Measurements from ENCODE around the gene ELOVL7.
"Not testable (repeated sequence)": the region's sequence is repeated elsewhere in the genome, so short reads cannot be mapped to it uniquely, and the experiment has no call there.

Gene ELOVL7

DNA sequence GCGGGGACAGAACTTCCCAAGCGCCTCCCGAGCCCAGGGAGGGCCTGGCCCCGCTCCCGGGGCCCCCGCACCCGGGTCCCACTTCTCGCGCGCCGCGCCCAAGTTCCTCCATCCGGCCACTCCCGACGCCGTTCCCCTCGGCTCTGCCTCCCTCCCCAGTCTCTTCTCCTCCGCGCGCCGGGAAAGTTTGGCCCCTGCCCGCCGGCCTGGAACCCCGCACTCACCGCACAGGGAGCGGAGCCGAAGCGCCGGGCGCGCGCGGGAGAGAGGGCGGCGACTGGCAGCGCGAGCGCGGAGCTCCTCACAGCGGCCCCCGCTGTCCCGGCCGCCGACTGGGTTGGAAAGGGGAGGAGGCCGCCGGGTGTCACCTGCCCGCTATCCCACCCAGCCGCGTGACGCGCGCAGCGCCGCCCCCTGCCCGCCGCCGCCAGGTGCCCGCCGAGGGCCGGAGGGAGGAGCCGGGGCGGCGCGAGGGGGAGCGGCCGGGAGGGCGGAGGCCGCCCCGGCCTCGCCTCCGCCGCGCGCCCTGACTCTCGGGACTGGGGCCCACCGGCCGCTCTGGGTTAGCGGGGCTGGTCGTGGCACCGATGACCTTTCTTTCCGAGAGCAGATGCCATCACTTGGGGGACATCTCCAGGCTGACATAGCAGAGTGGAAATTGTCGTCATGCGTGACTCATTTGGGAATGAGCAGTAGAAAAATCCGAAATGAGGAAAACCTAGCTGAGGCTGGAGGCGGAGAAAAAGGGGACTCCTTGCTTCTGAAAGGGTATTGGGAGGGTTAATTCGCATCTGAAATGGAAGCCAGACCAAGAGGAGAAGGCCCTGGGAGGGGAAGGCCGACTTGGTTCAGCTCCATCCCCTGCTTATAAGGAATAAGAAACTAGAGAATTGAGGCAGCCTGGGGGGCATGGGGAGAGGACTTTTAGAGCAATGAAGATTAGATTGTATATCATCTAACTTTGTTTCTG lies at the start of gene ELOVL7:
TSS of gene ELOVL7 (minus strand) at position 334 of the 970 bp plus-strand sequence. CDS start 56,872 bp downstream, outside the sequence.
- DNase-seq, result peak; percentile 76

DNA sequence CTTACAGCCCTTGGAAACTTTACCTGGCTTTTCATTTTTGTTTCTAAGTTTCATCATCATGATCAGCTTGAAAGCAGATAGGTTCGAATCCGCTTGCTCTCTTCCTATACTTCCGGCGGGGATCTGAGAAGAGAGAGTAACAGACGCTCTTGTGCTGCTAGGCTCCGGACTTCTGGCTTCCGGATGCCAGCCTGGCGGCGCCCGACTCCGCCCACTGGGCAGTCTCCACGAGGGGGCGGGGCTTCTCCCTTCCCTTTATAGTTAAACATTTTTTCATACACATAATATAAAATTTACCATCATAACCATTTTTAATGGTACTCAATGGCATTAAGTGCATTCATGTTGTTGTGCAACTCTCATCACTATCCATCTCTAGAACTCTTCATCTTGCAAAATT lies 49.5 kb upstream of the ELOVL7 start:
- no peak for DNase-seq

DNA sequence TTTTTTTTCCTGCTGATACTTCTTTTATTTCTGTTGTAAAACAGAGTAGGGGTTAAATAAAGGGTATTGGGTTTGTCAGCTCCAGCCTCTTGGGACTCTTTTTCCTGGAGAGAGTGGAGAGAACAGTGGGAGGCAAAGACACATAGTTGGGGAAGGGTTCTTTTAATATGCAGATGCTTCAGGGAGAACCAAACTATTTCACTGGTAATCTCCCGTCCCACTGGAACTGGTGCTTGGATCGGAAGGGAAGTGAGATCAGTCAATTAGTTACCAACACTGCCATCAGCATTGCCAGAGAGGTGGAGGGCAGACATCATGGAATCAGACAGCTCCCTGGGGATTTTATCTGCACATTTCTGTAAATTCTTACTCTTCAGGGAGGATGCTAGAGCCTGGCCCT lies 47.6 kb upstream of the ELOVL7 start:
- DNase-seq, result no peak

DNA sequence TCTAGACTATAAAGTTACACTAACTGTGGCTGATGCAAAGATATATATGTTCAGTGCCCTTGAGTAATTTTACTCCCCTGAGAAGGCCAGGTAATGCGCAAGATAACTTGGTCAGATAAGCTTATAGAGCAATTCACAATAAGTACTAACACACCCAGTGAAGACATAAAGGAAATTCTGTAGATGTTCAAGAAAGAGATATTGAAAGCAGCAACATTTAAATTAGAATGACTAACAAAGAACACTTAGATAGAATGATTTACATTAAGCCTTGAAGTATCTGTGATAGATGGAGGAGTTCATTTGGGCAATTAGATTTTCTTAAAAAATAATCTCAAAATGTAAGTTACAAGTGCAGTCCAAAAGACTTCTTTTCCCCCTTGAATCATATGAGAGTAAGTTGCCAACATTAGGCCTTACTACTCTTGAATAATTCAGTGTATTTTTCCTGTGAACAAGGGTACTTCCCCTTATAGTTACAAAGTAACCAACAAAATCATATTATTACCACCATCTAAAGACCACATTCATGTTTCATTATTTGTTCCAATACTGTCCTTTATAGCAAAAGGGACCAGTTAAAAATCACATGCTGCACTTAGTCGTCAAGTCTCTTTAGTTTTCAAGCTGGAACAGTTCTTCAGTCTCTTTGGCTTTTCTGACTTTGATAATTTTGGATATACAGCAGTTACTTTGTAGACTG lies 44.4 kb upstream of the ELOVL7 start:
- DNase-seq, result no peak

DNA sequence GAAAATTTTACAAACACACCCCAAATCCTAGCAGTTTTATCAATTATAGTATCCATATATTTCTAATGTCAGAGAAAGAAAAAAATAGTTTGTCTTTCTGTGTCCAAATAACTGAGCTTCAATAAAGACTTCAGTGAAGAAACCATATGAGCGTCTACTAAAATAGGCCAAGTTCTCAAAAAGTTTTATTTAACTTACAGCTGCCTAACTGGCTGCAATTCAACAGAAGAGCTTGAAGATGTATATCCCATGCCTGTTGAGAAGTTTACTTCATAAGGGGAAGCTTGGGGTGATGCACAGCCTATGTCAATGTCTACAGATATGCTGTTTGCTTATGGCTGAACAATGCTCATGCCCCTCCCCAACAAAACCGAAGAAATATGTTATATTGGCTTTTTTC lies 43.7 kb upstream of the ELOVL7 start:
- DNase-seq, result no peak

DNA sequence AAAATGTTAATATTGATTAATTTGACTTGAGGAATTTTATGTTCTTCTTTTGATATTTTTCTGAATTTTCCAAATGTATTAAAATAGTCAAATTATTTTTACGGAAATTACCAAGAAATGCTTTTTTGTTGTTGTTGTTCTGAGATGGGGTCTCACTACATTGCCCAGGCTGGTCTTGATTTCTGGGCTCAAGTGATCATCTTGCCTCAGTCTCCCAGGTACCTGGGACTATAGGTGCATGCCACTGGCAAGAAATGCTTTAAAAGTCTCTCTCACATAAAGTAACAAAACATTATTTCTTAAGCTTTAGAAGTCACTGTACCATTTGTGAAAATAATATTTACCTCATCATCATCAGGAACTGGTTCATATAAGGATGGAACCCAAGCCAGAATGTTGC lies 43.0 kb upstream of the ELOVL7 start:
- DNase-seq, result no peak

DNA sequence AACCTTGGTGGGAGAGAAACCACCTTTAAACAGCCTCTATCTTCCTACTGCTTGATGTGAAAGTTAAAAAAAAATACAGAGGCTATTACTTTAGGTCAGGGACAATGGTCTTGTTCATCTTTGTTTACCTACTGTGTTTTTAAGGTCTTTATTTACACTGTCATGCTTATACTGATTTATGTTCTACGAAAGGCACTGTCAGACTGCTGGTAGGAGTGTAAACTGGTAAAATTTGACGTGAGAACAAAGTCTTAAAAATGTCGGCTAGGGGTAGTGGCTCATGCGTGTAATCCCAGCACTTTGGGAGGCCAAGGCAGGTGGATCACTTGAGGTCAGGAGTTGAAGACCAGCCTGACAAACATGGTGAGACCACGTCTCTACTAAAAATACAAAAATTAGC lies 42.1 kb upstream of the ELOVL7 start:
- no peak for DNase-seq

DNA sequence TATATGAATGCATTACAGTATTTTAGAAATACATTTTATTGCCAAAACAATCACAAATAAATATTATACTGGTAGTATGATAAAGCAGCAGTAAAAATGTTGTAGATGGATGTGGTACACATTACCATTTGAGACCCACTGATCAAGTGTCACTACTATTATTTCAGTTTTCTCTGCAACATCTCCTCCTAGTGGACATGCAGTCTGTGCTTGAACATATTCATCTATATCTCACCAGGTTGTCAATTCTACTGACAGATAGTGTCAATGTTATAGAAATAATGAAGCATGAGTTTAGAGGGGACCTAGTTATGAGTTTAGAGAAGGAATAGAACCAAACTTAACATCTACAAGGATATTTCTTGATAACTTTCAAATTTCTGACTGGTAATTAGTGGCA lies 39.2 kb upstream of the ELOVL7 start:
- peak; percentile 26 for DNase-seq

DNA sequence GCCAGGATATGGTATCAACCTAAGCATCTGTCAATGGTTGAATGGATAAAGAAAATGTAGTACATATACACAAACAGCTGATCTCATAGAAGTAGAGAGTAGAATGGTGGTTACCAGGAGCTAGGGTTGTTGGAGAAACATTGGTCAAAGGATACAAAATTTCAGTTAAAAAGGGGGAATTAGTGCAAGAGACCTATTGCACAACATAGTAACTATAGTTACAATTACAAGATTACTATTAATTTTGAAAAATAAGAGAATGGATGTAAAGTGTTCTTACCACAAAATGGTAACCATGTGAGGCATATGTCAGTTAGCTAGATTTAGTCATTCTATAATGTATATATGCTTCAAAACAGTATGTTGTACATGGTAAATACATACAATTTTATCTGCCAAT lies 28.8 kb upstream of the ELOVL7 start:
- no peak for DNase-seq

DNA sequence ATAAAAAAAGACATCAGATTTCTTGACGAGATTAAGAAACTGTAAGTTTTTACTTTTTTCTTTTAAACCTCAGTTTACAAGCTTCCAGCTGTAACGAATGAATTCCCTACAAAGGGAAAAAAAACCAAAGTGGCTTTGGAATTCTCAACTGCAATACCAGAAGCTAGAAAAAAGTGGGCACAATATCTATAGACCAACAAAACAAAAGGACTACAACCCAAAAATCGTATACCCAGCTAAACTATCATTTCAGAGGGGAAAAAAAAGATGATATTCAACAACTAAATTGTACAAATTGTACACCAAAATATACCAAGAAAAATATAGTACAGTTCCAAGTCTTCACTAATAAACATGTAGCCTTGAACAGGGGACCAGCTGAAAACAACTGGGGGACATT lies 26.8 kb upstream of the ELOVL7 start:
- no peak for DNase-seq

DNA sequence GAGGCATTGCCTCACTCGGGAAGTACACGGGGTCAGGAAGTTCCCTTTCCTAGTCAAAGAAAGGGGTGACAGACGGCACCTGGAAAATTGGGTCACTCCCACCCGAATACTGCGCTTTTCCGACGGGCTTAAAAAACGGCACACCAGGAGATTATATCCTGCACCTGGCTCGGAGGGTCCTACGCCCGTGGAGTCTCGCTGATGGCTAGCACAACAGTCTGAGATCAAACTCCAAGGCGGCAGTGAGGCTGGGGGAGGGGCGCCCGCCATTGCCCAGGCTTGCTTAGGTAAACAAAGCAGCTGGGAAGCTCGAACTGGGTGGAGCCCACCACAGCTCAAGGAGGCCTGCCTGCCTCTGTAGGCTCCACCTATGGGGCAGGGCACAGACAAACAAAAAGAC lies 16.5 kb upstream of the ELOVL7 start:
- not testable (repeated sequence) for DNase-seq

DNA sequence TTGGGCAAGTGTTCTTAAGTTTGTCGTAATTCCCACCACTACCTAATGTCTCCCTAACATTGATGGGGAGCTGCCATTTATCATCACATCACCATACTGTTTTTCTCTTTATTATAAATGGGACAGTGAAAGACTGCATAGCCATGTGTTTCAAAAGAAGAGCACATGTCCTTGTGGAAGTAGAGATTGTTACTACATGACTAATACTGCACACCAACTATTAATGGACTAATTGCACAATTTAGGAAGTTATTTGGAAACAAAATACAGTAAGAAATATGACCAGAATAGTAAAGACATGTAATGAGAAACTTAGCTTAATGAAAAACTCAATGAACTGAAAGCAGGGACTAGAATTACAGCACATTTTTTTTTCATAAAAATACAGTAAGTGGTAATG lies 12.0 kb upstream of the ELOVL7 start:
- no peak for DNase-seq

DNA sequence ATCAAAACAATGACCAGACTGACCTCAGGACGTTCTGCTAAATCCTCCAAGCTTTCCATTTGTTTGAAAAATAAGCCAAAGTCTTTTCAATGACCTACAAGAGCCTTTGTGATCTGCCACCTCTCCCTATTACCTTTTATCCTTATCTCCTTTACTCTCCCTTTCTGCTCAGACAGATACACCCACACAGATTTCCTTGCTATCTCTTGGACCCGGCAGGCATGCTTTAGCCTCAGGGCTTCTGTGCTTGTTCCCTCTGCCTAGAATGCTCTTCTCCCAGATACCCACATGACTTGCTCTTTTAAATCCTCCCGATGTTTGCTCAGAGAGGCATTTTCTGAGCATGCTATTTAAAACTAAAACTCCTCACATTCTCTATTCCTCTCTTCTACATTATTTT lies 8.9 kb upstream of the ELOVL7 start:
- DNase-seq, result no peak

DNA sequence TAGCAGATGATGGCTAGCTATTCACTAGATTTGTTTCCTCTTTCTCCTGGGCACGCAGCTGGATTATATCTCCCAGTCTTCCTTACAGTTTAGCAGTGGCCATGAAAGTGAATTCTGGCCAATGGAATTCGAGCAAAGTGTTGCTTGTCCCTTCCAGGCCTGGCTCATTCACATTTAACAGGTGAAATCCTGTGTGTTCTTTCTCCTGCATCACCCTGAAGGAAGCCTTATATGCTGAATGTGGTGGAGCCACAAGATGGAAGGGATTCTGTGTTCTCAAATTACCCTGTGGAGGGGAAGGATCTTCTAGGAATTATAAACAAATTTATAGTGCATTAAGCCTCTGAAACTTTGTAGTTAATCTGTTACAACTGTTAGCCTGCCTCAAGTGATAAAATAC lies 8.2 kb upstream of the ELOVL7 start:
- DNase-seq, result no peak

DNA sequence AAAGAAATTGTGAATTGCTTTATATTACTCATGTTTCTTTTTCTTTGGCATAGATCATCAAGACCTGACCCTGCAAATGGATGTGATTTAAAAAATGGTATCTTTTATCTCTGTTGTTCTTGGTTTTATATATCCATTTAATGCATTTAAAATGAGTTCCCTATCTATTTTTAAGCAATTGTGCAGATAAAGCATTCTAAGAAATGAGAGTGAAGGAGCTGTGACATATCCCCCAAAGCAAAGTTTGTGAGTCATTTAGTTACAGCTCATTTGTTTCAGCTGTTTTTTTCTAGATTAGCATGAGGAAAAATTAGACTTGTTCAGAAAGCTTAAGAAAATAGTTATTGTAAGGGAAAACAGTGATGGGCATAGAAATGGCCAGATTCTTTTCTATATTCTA lies 7.6 kb upstream of the ELOVL7 start:
- no peak for DNase-seq

DNA sequence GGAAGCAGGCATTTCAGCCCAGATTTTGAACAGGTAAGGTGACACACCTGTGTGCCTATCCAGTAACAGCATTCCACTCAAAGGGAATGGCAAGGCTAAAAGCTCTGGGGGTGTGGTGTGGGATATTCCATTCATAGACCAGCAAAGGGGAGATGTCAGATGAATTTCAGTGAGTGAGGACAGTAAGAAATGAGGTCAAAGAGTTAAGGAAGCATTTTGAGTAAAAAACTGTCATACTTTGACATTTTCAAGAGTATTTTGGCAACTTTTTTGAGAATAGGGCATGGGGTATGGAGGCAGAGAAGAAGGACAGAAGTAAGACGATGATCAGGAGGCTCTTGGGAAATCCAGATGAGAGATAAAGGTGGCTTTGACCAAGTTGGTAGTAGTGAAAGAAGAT lies 2.2 kb upstream of the ELOVL7 start:
- DNase-seq, result no peak

DNA sequence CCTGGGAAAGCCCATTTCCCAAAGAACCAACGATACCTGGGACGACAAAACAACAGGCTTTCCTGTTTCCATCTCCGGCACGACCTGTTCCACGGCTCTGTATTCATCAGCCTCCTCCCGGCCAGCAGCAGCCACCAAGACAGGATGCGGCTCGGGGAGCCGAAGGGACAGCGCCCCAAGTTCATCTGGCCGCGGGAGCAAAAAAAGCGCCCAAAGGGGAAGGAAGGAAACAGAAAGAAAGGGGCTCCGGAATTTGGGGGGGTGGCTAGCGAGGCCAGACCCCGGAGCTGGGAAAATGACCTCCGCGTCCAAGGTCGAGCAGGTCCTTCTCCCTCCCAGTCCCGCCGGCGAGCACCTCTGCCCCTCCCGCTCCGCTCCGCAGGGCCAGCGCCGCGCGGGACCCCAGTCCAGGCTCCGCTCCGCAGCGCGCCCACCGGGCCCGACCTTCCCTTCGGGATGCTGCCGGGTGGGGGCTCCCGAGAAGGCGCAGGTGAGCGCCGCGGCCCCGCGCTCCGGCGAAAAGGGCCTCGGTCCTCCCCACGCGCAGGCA lies 608 bp downstream of the ELOVL7 start:
- peak; percentile 37 for DNase-seq

DNA sequence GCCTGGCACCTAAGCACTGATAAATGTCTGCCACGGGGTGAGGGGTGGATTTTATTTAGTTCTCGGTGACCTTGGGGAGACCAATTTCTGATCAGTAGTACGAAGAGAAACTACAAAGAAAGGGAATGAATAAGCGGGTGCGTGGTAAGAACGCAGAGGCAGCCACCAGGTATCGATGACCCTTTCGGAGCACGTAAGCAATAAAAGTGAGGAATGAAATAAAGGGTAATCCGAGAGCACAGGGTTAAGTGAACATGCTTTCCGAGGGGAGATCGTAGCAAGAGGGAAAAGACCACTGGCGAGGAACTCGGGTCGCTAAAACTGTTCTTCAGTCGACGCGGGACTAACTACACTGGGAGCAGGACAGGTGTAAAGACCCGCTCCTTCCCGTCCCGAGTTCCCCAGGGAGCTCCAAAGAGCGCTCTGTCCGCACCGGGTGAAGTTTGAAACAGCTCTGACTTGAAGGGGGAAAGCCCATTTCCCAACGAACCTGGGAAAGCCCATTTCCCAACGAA lies 1.1 kb downstream of the ELOVL7 start:
- peak; percentile 28 for DNase-seq

DNA sequence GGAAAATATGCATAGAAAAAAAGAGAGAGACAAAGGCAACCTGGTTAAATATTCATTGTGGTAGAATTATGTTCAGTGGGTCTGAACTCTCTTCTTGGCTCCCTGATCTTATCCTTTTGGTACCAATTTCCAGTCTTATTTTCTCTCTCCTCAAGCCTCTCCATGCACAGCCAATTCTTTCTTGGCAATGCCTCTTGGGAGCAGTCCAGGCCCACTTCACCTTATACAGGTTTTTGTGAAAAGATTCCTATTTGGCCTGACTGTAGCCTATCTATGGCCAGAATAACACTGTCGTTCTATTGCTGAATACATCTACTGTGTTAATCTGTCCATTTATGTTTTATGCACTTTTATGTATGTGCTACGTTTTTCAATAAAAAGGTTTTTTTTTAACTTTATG lies 2.7 kb downstream of the ELOVL7 start:
- no peak for DNase-seq

DNA sequence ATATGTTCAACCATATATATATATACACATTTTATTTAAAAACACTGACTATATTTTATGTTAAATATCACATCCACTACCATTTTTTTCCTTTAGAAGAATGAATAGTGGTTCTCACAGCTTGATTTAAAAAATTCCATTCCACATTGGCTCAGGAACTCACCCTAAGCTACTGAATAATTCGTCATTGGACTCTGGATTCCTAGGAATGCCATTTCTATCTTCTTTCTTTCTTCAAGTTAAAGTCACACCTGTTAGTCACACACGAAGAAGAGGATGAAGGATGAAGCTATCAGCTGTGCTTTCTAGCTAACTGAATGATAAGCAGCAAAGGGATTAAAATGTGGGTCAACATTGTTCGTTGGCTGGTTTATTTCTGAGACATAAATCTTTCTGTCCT lies 7.9 kb downstream of the ELOVL7 start:
- no peak for DNase-seq

DNA sequence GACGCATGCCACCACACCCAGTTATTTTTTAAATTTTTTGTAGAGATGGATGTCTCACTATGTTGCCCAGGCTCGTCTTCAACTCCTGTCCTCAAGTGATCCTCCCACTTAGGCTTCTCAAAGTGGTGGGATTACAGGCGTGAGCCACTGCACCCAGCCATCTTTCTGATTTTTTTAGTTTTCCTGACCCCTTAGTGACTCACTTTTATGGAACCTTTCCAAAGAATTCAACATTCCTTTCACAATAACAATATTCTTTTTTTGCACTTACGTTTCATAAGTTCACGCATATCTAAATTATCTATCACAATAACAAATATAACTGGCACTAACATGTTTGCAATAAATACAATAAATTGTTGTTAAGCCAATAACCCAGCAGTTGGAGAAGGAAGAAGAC lies 8.5 kb downstream of the ELOVL7 start:
- DNase-seq, result no peak

DNA sequence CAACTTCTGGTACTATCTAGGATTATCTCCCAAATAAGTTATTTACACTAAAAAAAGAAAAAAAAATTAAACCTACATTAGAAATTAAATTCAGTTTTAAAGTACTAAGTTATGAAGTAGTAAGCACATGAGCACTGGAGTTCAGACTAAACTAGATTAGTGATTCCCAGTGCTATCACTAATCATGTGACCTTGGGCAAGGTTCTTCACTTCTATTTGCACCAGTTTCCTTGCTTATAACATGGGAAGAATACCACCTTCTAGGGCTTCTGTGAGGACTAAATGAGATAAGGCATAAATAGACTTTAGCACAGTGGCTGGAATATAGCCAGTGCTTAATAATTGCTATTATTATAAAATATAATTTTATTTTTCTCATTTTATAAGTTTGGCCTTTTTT lies 10.5 kb downstream of the ELOVL7 start:
- DNase-seq, result no peak

DNA sequence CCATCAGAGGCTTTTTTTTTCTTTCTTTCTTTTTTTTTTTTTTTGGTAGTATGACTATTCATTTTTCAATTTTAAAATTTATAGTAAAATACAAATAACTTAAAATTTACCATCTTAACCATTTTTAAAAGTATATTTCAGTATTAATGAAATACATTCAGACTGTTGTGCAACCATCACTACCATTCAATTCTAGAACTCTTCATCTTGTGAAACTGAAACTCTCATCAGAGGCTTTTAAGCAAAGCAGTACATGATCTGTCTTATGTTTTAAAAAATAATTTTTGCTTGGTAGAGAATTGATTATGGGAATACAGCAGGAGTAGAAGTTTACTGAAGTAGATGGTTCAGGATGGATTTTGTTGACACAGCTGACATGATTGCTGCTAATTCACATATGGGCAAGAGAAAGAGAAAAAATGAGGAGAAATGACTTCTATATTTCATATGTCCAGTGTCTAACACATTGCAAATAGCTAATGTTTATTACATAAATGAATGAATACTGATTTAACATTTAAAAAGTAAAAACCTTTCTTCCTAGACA lies 13.4 kb downstream of the ELOVL7 start:
- no peak for DNase-seq
